ENCODE measurements around the gene TYRO3. TPM values are rescaled to one million over a fixed set of nuclear protein-coding genes. Genes with fewer than 3 reads are reported as not detected.

Gene TYRO3
- total and polyA plus RNA-seq, 4 experiments from 2014 or later = 0.11 to 0.36 (median 0.17) TPM; not detected in 1

- POLR2A ChIA-PET (ENCODE audit: partially characterized antibody) = interaction anchor here (0.9 to 1.9 kb wide), 6 partner anchors 39 to 316 kb away, joined by 3 to 25 read pairs (median 4); partner anchors contain the start of genes LTK, MAPKBP1 and MGA
- no peak overlapping the region for H3K27ac ChIP-seq (ENCODE audit: low read depth, low read length)
- H3K9me3 ChIP-seq (ENCODE audit: control insufficient read depth in 1 of 2, low read length in 2 of 2) = no peaks in the 10 kb centered on the region
- H3K27me3 ChIP-seq (ENCODE audit: insufficient read depth, low read length) = no peaks in the 10 kb centered on the region
- DNase-seq = no peak
- Mint-ChIP-seq H3K9me3 (peaks cover 0 to 8% (median 3%) of the 10 kb centered on the region in 8 donors), H3K36me3 (peaks cover 0 to 2% of the 10 kb centered on the region in 2 donors), H3K27me3 (no peaks in the 10 kb centered on the region), H3K4me1 (peaks cover 3 to 21% (median 10%) of the 10 kb centered on the region in 4 donors), H3K27ac (peak overlapping the region; percentile 22 to 82 (median 70)), H3K4me3 (peak overlapping the region; percentile 67 to 84 (median 76))
- H3K36me3 ChIP-seq (ENCODE audit: insufficient read depth, low read length) = no peaks in the 10 kb centered on the region
- peak overlapping the region; percentile 12 to 44 for H3K4me3 ChIP-seq (ENCODE audit: low read length in 2 of 2)
- peaks cover 18% of the 10 kb centered on the region for H3K4me1 ChIP-seq (ENCODE audit: insufficient read depth, low read length)
- intact Hi-C loops (cut with micrococcal nuclease) = loop anchor here (1.0 kb wide), 1 partner anchor 40 kb away; the partner anchor contains the start of gene MGA
- CTCF ChIA-PET (ENCODE audit: partially characterized antibody) = interaction anchor here (1.3 kb wide), 1 partner anchor 17 kb away, joined by 6 read pairs; no protein-coding TSS in a partner anchor
Observed at GRCh38 chr15:41620536-41621199, 61.7 kb downstream of the TYRO3 start.

GRCh38 chr15:41621200-41622193 is 62.5 kb downstream of the TYRO3 start:
- no peaks in the 10 kb centered on the region for H3K9me3 ChIP-seq (ENCODE audit: control insufficient read depth in 1 of 2, low read length in 2 of 2)
- H3K36me3 Mint-ChIP-seq = peaks cover 0 to 2% of the 10 kb centered on the region in 2 donors
- H3K27me3 ChIP-seq (ENCODE audit: insufficient read depth, low read length) = no peaks in the 10 kb centered on the region
- ChIA-PET CTCF (ENCODE audit: partially characterized antibody) (interaction anchor here (1.2 kb wide), 1 partner anchor 39 kb away, joined by 3 read pairs; the partner anchor contains the start of gene MGA), POLR2A (ENCODE audit: partially characterized antibody) (interaction anchor here (0.6 to 1.9 kb wide), 7 partner anchors 18 to 315 kb away, joined by 3 to 25 read pairs (median 4); partner anchors contain the start of genes LTK, MAPKBP1 and MGA)
- H3K4me1 ChIP-seq (ENCODE audit: insufficient read depth, low read length) = peaks cover 18% of the 10 kb centered on the region
- no peaks in the 10 kb centered on the region for H3K27me3 Mint-ChIP-seq
- peak overlapping the region; percentile 12 to 44 for H3K4me3 ChIP-seq (ENCODE audit: low read length in 2 of 2)
- H3K9me3 Mint-ChIP-seq = peaks cover 0 to 8% (median 3%) of the 10 kb centered on the region in 8 donors
- DNase-seq = peak; percentile 77 to 83 (median 81)
- peaks cover 3 to 21% (median 10%) of the 10 kb centered on the region in 4 donors for H3K4me1 Mint-ChIP-seq
- H3K4me3 Mint-ChIP-seq = peak overlapping the region; percentile 67 to 84 (median 76)
- peak overlapping the region; percentile 70 to 90 (median 81) for H3K27ac Mint-ChIP-seq
- H3K27ac ChIP-seq (ENCODE audit: low read depth, low read length) = no peak overlapping the region
- H3K36me3 ChIP-seq (ENCODE audit: insufficient read depth, low read length) = no peaks in the 10 kb centered on the region
- intact Hi-C loops (cut with micrococcal nuclease) = loop anchor here (1.0 kb wide), 1 partner anchor 39 kb away; the partner anchor contains the start of gene MGA

GRCh38 chr15:41622901-41623300 is 63.9 kb downstream of the TYRO3 start:
- Histone ChIP-seq H3K27me3 (ENCODE audit: insufficient read depth, low read length) (no peaks in the 10 kb centered on the region), H3K36me3 (ENCODE audit: insufficient read depth, low read length) (no peaks in the 10 kb centered on the region), H3K27ac (ENCODE audit: low read depth, low read length) (no peak overlapping the region), H3K4me3 (ENCODE audit: low read length in 2 of 2) (no peak overlapping the region), H3K9me3 (ENCODE audit: control insufficient read depth in 1 of 2, low read length in 2 of 2) (no peaks in the 10 kb centered on the region), H3K4me1 (ENCODE audit: insufficient read depth, low read length) (peaks cover 18% of the 10 kb centered on the region)
- Mint-ChIP-seq H3K27ac (peak overlapping the region in 1 of 7 donors; percentile 5), H3K4me3 (peak overlapping the region in 1 of 8 donors; percentile 22), H3K4me1 (peaks cover 3 to 21% (median 10%) of the 10 kb centered on the region in 4 donors), H3K9me3 (peaks cover 0 to 4% (median 2%) of the 10 kb centered on the region in 8 donors), H3K36me3 (peaks cover 0 to 2% of the 10 kb centered on the region in 2 donors), H3K27me3 (no peaks in the 10 kb centered on the region)
- ChIA-PET CTCF (ENCODE audit: partially characterized antibody) (interaction anchor here (1.2 kb wide), 1 partner anchor 38 kb away, joined by 3 read pairs; the partner anchor contains the start of gene MGA), POLR2A (ENCODE audit: partially characterized antibody) (no interaction called here)
- DNase-seq = no peak
- intact Hi-C loops (cut with micrococcal nuclease) = no loop called here

GRCh38 chr15:41627203-41627602 is 68.2 kb downstream of the TYRO3 start:
- no peaks in the 10 kb centered on the region for H3K36me3 Mint-ChIP-seq
- no peak overlapping the region for H3K27ac Mint-ChIP-seq
- intact Hi-C loops (cut with micrococcal nuclease) = no loop called here
- no peak overlapping the region for H3K27ac ChIP-seq (ENCODE audit: low read depth, low read length)
- no peaks in the 10 kb centered on the region for H3K27me3 ChIP-seq (ENCODE audit: insufficient read depth, low read length)
- peaks cover 1% of the 10 kb centered on the region for H3K4me1 ChIP-seq (ENCODE audit: insufficient read depth, low read length)
- no peak for DNase-seq
- peaks cover 0 to 6% (median 1%) of the 10 kb centered on the region in 4 donors for H3K4me1 Mint-ChIP-seq
- H3K9me3 ChIP-seq (ENCODE audit: control insufficient read depth in 1 of 2, low read length in 2 of 2) = no peaks in the 10 kb centered on the region
- no peaks in the 10 kb centered on the region for H3K9me3 Mint-ChIP-seq
- H3K4me3 Mint-ChIP-seq = no peak overlapping the region
- ChIA-PET CTCF (ENCODE audit: partially characterized antibody) (interaction anchor here (2.7 kb wide), 1 partner anchor 24 kb away, joined by 9 read pairs; no protein-coding TSS in a partner anchor), POLR2A (ENCODE audit: partially characterized antibody) (interaction anchor here (1.4 kb wide), 1 partner anchor 33 kb away, joined by 4 read pairs; the partner anchor contains the start of gene MGA)
- no peaks in the 10 kb centered on the region for H3K36me3 ChIP-seq (ENCODE audit: insufficient read depth, low read length)
- H3K4me3 ChIP-seq (ENCODE audit: low read length in 2 of 2) = no peak overlapping the region
- H3K27me3 Mint-ChIP-seq = no peaks in the 10 kb centered on the region

GRCh38 chr15:41629463-41629862 is 70.5 kb downstream of the TYRO3 start:
- no peaks in the 10 kb centered on the region for H3K36me3 Mint-ChIP-seq
- peak overlapping the region in 1 of 7 donors; percentile 52 for H3K27ac Mint-ChIP-seq
- ChIA-PET POLR2A (ENCODE audit: partially characterized antibody) (no interaction called here), CTCF (ENCODE audit: partially characterized antibody) (interaction anchor here (0.6 kb wide), 1 partner anchor 144 kb away, joined by 3 read pairs; the partner anchor contains the start of gene MAPKBP1)
- H3K4me3 ChIP-seq (ENCODE audit: low read length in 2 of 2) = no peak overlapping the region
- H3K4me1 Mint-ChIP-seq = peaks cover 0 to 7% (median 4%) of the 10 kb centered on the region in 4 donors
- intact Hi-C loops (cut with micrococcal nuclease) = no loop called here
- no peaks in the 10 kb centered on the region for H3K27me3 ChIP-seq (ENCODE audit: insufficient read depth, low read length)
- DNase-seq = no peak
- H3K4me1 ChIP-seq (ENCODE audit: insufficient read depth, low read length) = no peaks in the 10 kb centered on the region
- H3K27me3 Mint-ChIP-seq = no peaks in the 10 kb centered on the region
- no peak overlapping the region for H3K4me3 Mint-ChIP-seq
- H3K36me3 ChIP-seq (ENCODE audit: insufficient read depth, low read length) = no peaks in the 10 kb centered on the region
- no peak overlapping the region for H3K27ac ChIP-seq (ENCODE audit: low read depth, low read length)
- no peaks in the 10 kb centered on the region for H3K9me3 Mint-ChIP-seq
- H3K9me3 ChIP-seq (ENCODE audit: control insufficient read depth in 1 of 2, low read length in 2 of 2) = no peaks in the 10 kb centered on the region

- ChIA-PET POLR2A (ENCODE audit: partially characterized antibody) (no interaction called here), CTCF (ENCODE audit: partially characterized antibody) (no interaction called here)
- peaks cover 0 to 7% (median 6%) of the 10 kb centered on the region in 4 donors for H3K4me1 Mint-ChIP-seq
- Histone ChIP-seq H3K27ac (ENCODE audit: low read depth, low read length) (no peak overlapping the region), H3K4me1 (ENCODE audit: insufficient read depth, low read length) (no peaks in the 10 kb centered on the region), H3K27me3 (ENCODE audit: insufficient read depth, low read length) (no peaks in the 10 kb centered on the region), H3K9me3 (ENCODE audit: control insufficient read depth in 1 of 2, low read length in 2 of 2) (no peaks in the 10 kb centered on the region), H3K4me3 (ENCODE audit: low read length in 2 of 2) (no peak overlapping the region), H3K36me3 (ENCODE audit: insufficient read depth, low read length) (no peaks in the 10 kb centered on the region)
- H3K4me3 Mint-ChIP-seq = no peak overlapping the region
- no peak overlapping the region for H3K27ac Mint-ChIP-seq
- H3K9me3 Mint-ChIP-seq = no peaks in the 10 kb centered on the region
- DNase-seq = no peak
- intact Hi-C loops (cut with micrococcal nuclease) = no loop called here
- H3K27me3 Mint-ChIP-seq = no peaks in the 10 kb centered on the region
- H3K36me3 Mint-ChIP-seq = no peaks in the 10 kb centered on the region
Observed at GRCh38 chr15:41629883-41630282, 70.9 kb downstream of the TYRO3 start.

Measured in CD4-positive, alpha-beta memory T cell (primary cell).